Activated T-helper 9 cell treated with anti-CD3 and anti-CD28 coated beads, Interleukin-2, amount 50 U/mL, for 16 hours (primary cell): ENCODE results near the gene IPO11.
"Not testable (repeated sequence)": the region's sequence is repeated elsewhere in the genome, so short reads cannot be mapped to it uniquely, and the experiment has no call there.

Source experiments
- DNase-seq: peaks from one replicate; pipeline ENCODE4 v3.0.0-alpha.2; 2020; ENCODE audit warnings: low read depth

Gene IPO11

GRCh38 chr5:62514510-62515119, 102.1 kb downstream of the IPO11 start:
- no peak for DNase-seq

- not testable (repeated sequence) for DNase-seq
Measured at GRCh38 chr5:62520812-62521211, 108.2 kb downstream of the IPO11 start.

GRCh38 chr5:62521319-62521718, 108.8 kb downstream of the IPO11 start:
- no peak for DNase-seq

GRCh38 chr5:62522811-62523210, 110.2 kb downstream of the IPO11 start:
- DNase-seq: no peak

- no peak for DNase-seq
Measured at GRCh38 chr5:62533597-62533996, 121.0 kb downstream of the IPO11 start.

GRCh38 chr5:62534461-62535236, 122.1 kb downstream of the IPO11 start:
- DNase-seq: no peak

- no peak for DNase-seq
Measured at GRCh38 chr5:62536232-62536631, 123.7 kb downstream of the IPO11 start.

- DNase-seq: no peak
Measured at GRCh38 chr5:62536783-62537182, 124.2 kb downstream of the IPO11 start.

- DNase-seq: no peak
Measured at GRCh38 chr5:62538017-62538942, 125.7 kb downstream of the IPO11 start.

- no peak for DNase-seq
Measured at GRCh38 chr5:62542720-62543119, 130.2 kb downstream of the IPO11 start.

- DNase-seq: no peak
Measured at GRCh38 chr5:62547945-62548630, 135.5 kb downstream of the IPO11 start.

- no peak for DNase-seq
Measured at GRCh38 chr5:62550103-62550502, 137.5 kb downstream of the IPO11 start.

- DNase-seq: no peak
Measured at GRCh38 chr5:62555930-62556329, 143.4 kb downstream of the IPO11 start.

GRCh38 chr5:62558941-62559340, 146.4 kb downstream of the IPO11 start:
- DNase-seq: no peak

- DNase-seq: no peak
Measured at GRCh38 chr5:62560786-62561185, 148.2 kb downstream of the IPO11 start.

GRCh38 chr5:62561896-62562295, 149.3 kb downstream of the IPO11 start:
- no peak for DNase-seq

- DNase-seq: no peak
Measured at GRCh38 chr5:62562867-62563266, 150.3 kb downstream of the IPO11 start.

- no peak for DNase-seq
Measured at GRCh38 chr5:62564101-62564500, 151.5 kb downstream of the IPO11 start.

- DNase-seq: not testable (repeated sequence)
Measured at GRCh38 chr5:62565740-62566139, 153.2 kb downstream of the IPO11 start.

- DNase-seq: no peak
Measured at GRCh38 chr5:62568143-62568542, 155.6 kb downstream of the IPO11 start.

- DNase-seq: no peak
Measured at GRCh38 chr5:62568800-62569432, 156.4 kb downstream of the IPO11 start.

- DNase-seq: no peak
Measured at GRCh38 chr5:62569470-62569869, 156.9 kb downstream of the IPO11 start.
